GM12874 (cell line): Measurements from ENCODE around the gene TBC1D24.

Experiments used
- TF ChIP-seq, protein P1 (sequence below): IDR thresholded peaks from 2 replicates; pipeline ENCODE4 v1.5.1; 2011; ENCODE audit warnings: low read depth, mild to moderate bottlenecking, control low read depth, low read length, moderate library complexity; ENCODE audit not compliant: insufficient read depth

TBC1D24 gene

GRCh38 chr16:2468233-2468724 lies 6.6 kb upstream of the TBC1D24 start:
- TF ChIP-seq, protein P1, sequence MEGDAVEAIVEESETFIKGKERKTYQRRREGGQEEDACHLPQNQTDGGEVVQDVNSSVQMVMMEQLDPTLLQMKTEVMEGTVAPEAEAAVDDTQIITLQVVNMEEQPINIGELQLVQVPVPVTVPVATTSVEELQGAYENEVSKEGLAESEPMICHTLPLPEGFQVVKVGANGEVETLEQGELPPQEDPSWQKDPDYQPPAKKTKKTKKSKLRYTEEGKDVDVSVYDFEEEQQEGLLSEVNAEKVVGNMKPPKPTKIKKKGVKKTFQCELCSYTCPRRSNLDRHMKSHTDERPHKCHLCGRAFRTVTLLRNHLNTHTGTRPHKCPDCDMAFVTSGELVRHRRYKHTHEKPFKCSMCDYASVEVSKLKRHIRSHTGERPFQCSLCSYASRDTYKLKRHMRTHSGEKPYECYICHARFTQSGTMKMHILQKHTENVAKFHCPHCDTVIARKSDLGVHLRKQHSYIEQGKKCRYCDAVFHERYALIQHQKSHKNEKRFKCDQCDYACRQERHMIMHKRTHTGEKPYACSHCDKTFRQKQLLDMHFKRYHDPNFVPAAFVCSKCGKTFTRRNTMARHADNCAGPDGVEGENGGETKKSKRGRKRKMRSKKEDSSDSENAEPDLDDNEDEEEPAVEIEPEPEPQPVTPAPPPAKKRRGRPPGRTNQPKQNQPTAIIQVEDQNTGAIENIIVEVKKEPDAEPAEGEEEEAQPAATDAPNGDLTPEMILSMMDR = no peak

DNA sequence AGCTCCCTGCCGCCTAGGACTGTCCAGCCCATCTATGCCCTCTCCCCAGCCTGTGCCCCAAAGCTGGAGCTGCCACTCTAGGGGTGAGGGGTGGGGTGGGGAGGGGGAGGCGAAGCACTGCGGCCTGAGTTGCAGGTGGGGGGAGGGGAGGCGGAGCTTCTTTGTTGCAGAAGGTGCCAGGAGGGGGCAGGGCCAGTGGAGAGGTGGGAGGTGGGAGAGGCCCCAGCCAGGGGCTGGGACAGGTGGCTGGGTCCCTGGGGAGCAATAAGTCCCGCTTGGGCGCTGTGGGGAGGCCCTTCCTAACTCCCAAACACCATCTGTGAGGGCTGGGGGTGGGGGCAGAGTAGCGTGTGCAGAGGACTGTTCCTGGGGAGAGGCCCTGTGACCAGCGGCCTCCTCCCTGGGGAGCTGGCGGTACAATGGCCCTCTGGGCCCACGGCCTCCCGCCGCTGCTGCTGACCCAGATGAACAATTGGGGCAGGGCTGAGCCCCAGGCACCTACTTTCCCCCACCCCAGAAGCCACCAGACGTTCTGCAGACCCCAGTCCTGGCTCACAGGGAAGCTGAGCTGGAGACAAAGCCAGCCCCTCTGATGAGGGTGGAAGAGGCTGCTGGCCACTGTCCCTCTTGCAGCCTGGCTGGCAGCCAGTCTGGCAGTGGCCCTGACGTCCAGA lies 6.1 kb upstream of the TBC1D24 start:
- TF ChIP-seq, protein P1 = no peak

GRCh38 chr16:2469399-2470233 lies 5.3 kb upstream of the TBC1D24 start:
- TF ChIP-seq, protein P1 = no peak

GRCh38 chr16:2470234-2470601 lies 4.7 kb upstream of the TBC1D24 start:
- TF ChIP-seq, protein P1 = no peak

DNA sequence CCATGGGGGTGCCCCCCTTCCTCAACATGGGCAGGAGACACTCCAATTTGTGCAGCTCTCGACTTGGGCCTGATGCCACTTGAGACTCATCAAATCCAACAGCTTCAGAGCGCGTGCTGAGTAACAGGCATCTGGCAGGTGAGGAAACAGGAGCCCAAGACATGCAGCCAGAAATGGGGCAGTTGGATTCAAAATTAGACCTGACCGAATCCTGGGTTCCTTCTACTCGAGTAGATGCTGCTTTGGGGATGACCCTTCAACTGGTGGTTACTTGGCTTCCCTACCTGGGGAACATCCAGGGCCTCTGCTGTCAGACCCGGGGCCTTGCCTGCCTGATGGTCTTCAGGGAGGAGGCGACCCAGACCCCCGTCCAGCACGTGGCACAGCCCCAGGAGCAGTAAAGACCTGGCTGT lies 4.3 kb upstream of the TBC1D24 start:
- TF ChIP-seq, protein P1 = no peak

DNA sequence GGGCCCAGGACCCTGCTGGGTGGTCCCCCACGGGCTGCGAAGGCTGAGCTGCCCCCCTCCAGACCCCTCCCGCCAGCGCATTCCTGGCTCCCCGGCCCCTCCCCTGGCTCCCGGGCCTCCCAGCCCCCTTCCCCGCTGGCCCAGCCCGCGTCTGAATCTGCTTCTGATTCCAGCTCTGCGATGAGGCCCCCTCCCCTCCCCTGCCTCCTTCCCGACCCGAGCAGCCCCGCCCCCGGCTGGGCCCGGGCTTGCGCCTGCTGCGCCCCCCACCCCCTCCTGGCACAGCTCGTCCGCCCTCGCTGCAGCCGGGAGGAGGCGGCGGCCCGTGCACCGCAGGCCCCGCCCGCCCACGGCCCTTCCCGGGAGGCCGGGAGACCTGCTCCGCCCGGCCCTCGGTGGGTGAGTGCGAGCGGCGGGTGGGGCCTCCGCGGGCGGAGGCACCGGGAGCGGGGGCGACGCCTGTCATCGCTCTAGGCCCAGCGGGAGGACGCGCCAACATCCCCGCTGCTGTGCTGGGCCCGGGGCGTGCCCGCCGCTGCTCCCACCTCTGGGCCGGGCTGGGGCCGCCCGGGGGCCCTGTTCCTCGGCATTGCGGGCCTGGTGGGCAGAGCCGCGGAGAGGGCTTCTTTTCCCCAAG lies 3.8 kb upstream of the TBC1D24 start, which contains the start of gene NTN3:
TSS of gene NTN3 (plus strand) at position 282 of the 637 bp plus-strand sequence. CDS start 405 bp downstream, outside the sequence.
- TF ChIP-seq, protein P1 = no peak
